SK-N-SH (cell line): ENCODE data around the gene YAP1. TPM values are rescaled to one million over a fixed set of nuclear protein-coding genes. Genes with fewer than 3 reads are reported as not detected.
"Not testable (repeated sequence)": the region's sequence is repeated elsewhere in the genome, so short reads cannot be mapped to it uniquely, and the experiment has no call there.

ENCODE experiments used
- CTCF ChIA-PET: fragments of 300-600, 350-600 bp; formaldehyde crosslinking; extraction: SDS; loops from one replicate; lab custom pipeline; 2021; lab: Yijun Ruan, JAX
- POLR2A ChIA-PET: fragments of 350-600 bp; sonication (Branson Sonifier 250); formaldehyde crosslinking; extraction: SDS; loops from one replicate; lab custom pipeline; 2020; ENCODE audit warnings: antibody characterized with exemption, inconsistent platforms; lab: Yijun Ruan, JAX
- DNase-seq: peaks from one replicate; pipeline ENCODE4 v3.0.0; 2012
- H2AFZ ChIP-seq: fragments of 200-600 bp; sonication (generic); 2 replicates; pipeline ENCODE4 v1.8.1; 2016; ENCODE audit warnings: antibody characterized with exemption, mild to moderate bottlenecking, low read depth
- H3F3A ChIP-seq: fragments of 200-600 bp; sonication (generic); replicated peaks from 2 replicates; pipeline ENCODE3; 2016; ENCODE audit warnings: antibody characterized with exemption, mild to moderate bottlenecking; ENCODE audit not compliant: insufficient read depth
- H3K27ac ChIP-seq, 2 experiments: fragments of 200-500 bp in 1 of 2; fragments of 200-600 bp in 1 of 2; sonication (Bioruptor generic) in 1 of 2; sonication (generic), shearing (Covaris generic) in 1 of 2; 2 replicates each; pipeline versions ENCODE4 v1.5.1 to v1.6.1; 2014 to 2016; ENCODE audit warnings: low read depth in 2 of 2, inconsistent platforms in 1 of 2, low read length in 1 of 2, mild to moderate bottlenecking in 1 of 2, mixed read lengths in 1 of 2
- H3K27me3 ChIP-seq: fragments of 200-600 bp; sonication (generic), shearing (Covaris generic); 2 replicates; pipeline ENCODE4 v1.6.1; 2016; ENCODE audit warnings: mixed run types; ENCODE audit not compliant: insufficient read depth
- H3K36me3 ChIP-seq, 2 experiments: fragments of 200-500 bp in 1 of 2; fragments of 200-600 bp in 1 of 2; sonication (Bioruptor generic) in 1 of 2; sonication (generic) in 1 of 2; replicated peaks in 1 of 2; 2 replicates each; pipeline versions ENCODE3 to v1.5.1; 2014 to 2016; ENCODE audit warnings: low read length in 1 of 2, mild to moderate bottlenecking in 1 of 2; ENCODE audit not compliant: insufficient read depth in 2 of 2, control insufficient read depth in 1 of 2
- H3K4me1 ChIP-seq, 2 experiments: fragments of 200-500 bp in 1 of 2; fragments of 200-600 bp in 1 of 2; sonication (Bioruptor generic) in 1 of 2; sonication (generic), shearing (Covaris generic) in 1 of 2; 2 replicates each; pipeline versions ENCODE4 v1.5.1 to v1.6.1; 2014 to 2016; ENCODE audit warnings: low read depth in 1 of 2, low read length in 1 of 2, mixed run types in 1 of 2; ENCODE audit not compliant: insufficient read depth in 2 of 2, control insufficient read depth in 1 of 2
- H3K4me2 ChIP-seq: fragments of 200-600 bp; sonication (generic), shearing (Covaris generic); 2 replicates; pipeline ENCODE4 v1.6.1; 2017; ENCODE audit warnings: mixed run types
- H3K4me3 ChIP-seq, 2 experiments: fragments of 200-500 bp in 1 of 2; fragments of 200-600 bp in 1 of 2; sonication (Bioruptor generic) in 1 of 2; sonication (generic), shearing (Covaris generic) in 1 of 2; 2 replicates each; pipeline versions ENCODE4 v1.5.1 to v1.8.1; 2014 to 2016; ENCODE audit warnings: low read depth in 2 of 2, inconsistent platforms in 1 of 2, low read length in 1 of 2, mild to moderate bottlenecking in 1 of 2, mixed read lengths in 1 of 2, moderate library complexity in 1 of 2
- H3K79me2 ChIP-seq: fragments of 200-600 bp; sonication (generic); 2 replicates; pipeline ENCODE4 v1.8.1; 2017; ENCODE audit warnings: mild to moderate bottlenecking; ENCODE audit not compliant: insufficient read depth
- H3K9ac ChIP-seq: fragments of 200-600 bp; sonication (generic); 2 replicates; pipeline ENCODE4 v1.6.1; 2017; ENCODE audit warnings: mixed run types
- H3K9me2 ChIP-seq: fragments of 200-600 bp; sonication (generic); 2 replicates; pipeline ENCODE4 v1.6.1; 2017; ENCODE audit warnings: mixed run types
- H3K9me3 ChIP-seq: fragments of 200-600 bp; sonication (generic); 2 replicates; pipeline ENCODE4 v1.6.1; 2017; ENCODE audit warnings: mixed run types, mild to moderate bottlenecking, moderate library complexity
- H4K20me1 ChIP-seq: fragments of 200-600 bp; sonication (generic); 2 replicates; pipeline ENCODE4 v1.6.1; 2017; ENCODE audit warnings: mild to moderate bottlenecking, mixed run types; ENCODE audit not compliant: insufficient read depth
- CHD2 ChIP-seq: fragments of 150-350 bp; IDR thresholded peaks from 2 replicates; pipeline ENCODE4 v1.6.1; 2018; ENCODE audit warnings: low read length; ENCODE audit not compliant: partially characterized antibody
- EP300 ChIP-seq, 2 experiments: IDR thresholded peaks; 2 replicates each; pipeline versions ENCODE4 v1.4.0 to v1.6.1; 2012; ENCODE audit warnings: borderline replicate concordance in 1 of 2, low read depth in 1 of 2, low read length in 1 of 2
- FOSL2 ChIP-seq: IDR thresholded peaks from 2 replicates; pipeline ENCODE4 v1.4.0; 2012; ENCODE audit warnings: low read depth, mild to moderate bottlenecking, moderate library complexity, borderline replicate concordance
- FOXM1 ChIP-seq: IDR thresholded peaks from 2 replicates; pipeline ENCODE4 v1.4.0; 2012; ENCODE audit warnings: low read depth, mild to moderate bottlenecking
- JUND ChIP-seq: IDR thresholded peaks from 2 replicates; pipeline ENCODE4 v1.4.0; 2012
- SIN3A ChIP-seq: IDR thresholded peaks from 2 replicates; pipeline ENCODE4 v1.6.1; 2012; ENCODE audit warnings: low read depth, mild to moderate bottlenecking, low read length, moderate library complexity, borderline replicate concordance
- TCF12 ChIP-seq: IDR thresholded peaks from 2 replicates; pipeline ENCODE4 v1.4.0; 2012
- TEAD4 ChIP-seq: IDR thresholded peaks from 2 replicates; pipeline ENCODE4 v1.4.0; 2012; ENCODE audit warnings: mild to moderate bottlenecking, borderline replicate concordance; ENCODE audit not compliant: insufficient read depth
- YY1 ChIP-seq: IDR thresholded peaks from 2 replicates; pipeline ENCODE4 v1.4.0; 2012; ENCODE audit warnings: low read depth, mild to moderate bottlenecking
- WGBS: methylation state at CpG from one replicate; pipeline ENCODE4 v1.1.6; 2017; ENCODE audit warnings: low lambda C conversion rate; 5-methylcytosine and 5-hydroxymethylcytosine counted together
- polyA plus RNA-seq, 3 experiments: library from polyadenylated mRNA; depleted of rRNA; stranded (reverse); fragments of >200 nt; gene quantifications; 2 replicates each; pipeline ENCODE4 v1.2.3, GENCODE V29; 2012
- TF ChIP-seq, protein P1 (sequence below): IDR thresholded peaks from 2 replicates; pipeline ENCODE4 v1.6.1; 2012; ENCODE audit warnings: mild to moderate bottlenecking, low read depth, low read length, moderate library complexity
- TF ChIP-seq, protein P2 (sequence below): IDR thresholded peaks from 2 replicates; pipeline ENCODE4 v1.4.0; 2012; ENCODE audit warnings: low read depth, borderline replicate concordance
- TF ChIP-seq, protein P3 (sequence below): IDR thresholded peaks from 2 replicates; pipeline ENCODE4; 2012

Gene YAP1
- polyA plus RNA-seq, 1 of the 3 experiments (the other 2 are of a cell fraction) = 53.2 TPM

DNA sequence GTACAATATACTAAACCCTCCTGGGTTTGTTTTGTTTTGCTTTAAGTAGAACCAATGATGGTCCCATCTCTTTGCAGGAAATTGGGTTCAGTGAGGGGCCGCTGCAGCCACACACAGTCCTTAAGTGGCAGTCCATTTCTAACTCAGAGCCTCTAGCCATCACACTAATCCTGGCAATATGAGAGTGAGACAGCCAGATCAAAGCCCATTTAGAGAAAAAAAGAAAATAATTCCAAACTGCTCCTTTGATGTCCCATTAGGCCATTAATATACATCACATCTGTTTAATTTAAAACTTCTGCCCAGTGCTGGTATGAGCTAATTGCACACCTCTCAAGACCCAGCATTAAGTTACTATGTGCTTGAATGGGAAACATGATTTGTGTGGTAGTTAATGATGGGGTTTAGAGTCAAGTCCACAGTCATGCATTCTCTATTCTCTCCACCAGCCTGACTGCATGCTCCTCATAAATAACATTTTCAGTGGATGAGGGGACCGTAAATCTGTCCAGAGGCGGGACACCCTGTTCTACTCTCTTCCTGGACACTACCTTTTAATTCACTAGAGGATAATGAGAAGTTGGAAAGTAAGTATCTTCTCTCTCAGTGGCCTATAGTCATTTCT, 153.2 kb downstream of the YAP1 start (continued):
- TF ChIP-seq, protein P1, sequence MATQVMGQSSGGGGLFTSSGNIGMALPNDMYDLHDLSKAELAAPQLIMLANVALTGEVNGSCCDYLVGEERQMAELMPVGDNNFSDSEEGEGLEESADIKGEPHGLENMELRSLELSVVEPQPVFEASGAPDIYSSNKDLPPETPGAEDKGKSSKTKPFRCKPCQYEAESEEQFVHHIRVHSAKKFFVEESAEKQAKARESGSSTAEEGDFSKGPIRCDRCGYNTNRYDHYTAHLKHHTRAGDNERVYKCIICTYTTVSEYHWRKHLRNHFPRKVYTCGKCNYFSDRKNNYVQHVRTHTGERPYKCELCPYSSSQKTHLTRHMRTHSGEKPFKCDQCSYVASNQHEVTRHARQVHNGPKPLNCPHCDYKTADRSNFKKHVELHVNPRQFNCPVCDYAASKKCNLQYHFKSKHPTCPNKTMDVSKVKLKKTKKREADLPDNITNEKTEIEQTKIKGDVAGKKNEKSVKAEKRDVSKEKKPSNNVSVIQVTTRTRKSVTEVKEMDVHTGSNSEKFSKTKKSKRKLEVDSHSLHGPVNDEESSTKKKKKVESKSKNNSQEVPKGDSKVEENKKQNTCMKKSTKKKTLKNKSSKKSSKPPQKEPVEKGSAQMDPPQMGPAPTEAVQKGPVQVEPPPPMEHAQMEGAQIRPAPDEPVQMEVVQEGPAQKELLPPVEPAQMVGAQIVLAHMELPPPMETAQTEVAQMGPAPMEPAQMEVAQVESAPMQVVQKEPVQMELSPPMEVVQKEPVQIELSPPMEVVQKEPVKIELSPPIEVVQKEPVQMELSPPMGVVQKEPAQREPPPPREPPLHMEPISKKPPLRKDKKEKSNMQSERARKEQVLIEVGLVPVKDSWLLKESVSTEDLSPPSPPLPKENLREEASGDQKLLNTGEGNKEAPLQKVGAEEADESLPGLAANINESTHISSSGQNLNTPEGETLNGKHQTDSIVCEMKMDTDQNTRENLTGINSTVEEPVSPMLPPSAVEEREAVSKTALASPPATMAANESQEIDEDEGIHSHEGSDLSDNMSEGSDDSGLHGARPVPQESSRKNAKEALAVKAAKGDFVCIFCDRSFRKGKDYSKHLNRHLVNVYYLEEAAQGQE = no peak
- TF ChIP-seq YY1 (no peak), TCF12 (no peak), JUND (no peak), CHD2 (no peak), SIN3A (no peak)
- TF ChIP-seq, protein P2, sequence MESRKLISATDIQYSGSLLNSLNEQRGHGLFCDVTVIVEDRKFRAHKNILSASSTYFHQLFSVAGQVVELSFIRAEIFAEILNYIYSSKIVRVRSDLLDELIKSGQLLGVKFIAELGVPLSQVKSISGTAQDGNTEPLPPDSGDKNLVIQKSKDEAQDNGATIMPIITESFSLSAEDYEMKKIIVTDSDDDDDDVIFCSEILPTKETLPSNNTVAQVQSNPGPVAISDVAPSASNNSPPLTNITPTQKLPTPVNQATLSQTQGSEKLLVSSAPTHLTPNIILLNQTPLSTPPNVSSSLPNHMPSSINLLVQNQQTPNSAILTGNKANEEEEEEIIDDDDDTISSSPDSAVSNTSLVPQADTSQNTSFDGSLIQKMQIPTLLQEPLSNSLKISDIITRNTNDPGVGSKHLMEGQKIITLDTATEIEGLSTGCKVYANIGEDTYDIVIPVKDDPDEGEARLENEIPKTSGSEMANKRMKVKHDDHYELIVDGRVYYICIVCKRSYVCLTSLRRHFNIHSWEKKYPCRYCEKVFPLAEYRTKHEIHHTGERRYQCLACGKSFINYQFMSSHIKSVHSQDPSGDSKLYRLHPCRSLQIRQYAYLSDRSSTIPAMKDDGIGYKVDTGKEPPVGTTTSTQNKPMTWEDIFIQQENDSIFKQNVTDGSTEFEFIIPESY = no peak
- TF ChIP-seq, protein P3, sequence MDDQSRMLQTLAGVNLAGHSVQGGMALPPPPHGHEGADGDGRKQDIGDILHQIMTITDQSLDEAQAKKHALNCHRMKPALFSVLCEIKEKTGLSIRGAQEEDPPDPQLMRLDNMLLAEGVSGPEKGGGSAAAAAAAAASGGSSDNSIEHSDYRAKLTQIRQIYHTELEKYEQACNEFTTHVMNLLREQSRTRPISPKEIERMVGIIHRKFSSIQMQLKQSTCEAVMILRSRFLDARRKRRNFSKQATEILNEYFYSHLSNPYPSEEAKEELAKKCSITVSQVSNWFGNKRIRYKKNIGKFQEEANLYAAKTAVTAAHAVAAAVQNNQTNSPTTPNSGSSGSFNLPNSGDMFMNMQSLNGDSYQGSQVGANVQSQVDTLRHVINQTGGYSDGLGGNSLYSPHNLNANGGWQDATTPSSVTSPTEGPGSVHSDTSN = no peak

DNA sequence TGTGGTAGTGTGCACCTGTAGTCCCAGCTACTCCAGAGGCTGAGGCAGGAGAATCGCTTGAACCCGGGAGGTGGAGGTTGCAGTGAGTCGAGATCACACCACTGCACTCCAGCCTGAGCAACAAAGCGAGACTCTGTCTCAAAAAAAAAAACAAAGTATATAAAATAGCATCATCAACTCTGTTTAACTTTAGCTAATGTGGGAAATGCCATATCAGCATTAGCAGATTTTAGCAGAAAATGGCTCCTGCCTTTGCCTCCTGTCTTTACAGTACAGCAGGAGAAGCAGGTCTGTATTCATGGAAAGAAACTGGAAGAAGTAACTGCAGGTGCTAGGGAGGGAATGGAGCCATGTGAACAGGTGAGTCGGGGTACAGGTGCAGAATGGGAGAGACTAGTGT, 154.5 kb downstream of the YAP1 start:
- H3K27me3 ChIP-seq, H3K9ac ChIP-seq, H4K20me1 ChIP-seq, H3K27ac ChIP-seq, DNase-seq, H3K79me2 ChIP-seq, H2AFZ ChIP-seq, POLR2A ChIA-PET, H3K9me2 ChIP-seq, H3K36me3 ChIP-seq, H3K4me3 ChIP-seq, H3K4me2 ChIP-seq, H3K9me3 ChIP-seq: not testable (repeated sequence)
- Histone ChIP-seq H3K4me1 (peaks cover 6 to 22% of the 10 kb centered on the region in 2 experiments), H3F3A (peaks cover 42% of the 10 kb centered on the region)
- CTCF ChIA-PET = interaction anchor here (1.3 kb wide), 1 partner anchor 15 kb away, joined by 3 read pairs; no protein-coding TSS in a partner anchor
- 82% methylated on average over 5 of the region's 5 CpGs for WGBS

DNA sequence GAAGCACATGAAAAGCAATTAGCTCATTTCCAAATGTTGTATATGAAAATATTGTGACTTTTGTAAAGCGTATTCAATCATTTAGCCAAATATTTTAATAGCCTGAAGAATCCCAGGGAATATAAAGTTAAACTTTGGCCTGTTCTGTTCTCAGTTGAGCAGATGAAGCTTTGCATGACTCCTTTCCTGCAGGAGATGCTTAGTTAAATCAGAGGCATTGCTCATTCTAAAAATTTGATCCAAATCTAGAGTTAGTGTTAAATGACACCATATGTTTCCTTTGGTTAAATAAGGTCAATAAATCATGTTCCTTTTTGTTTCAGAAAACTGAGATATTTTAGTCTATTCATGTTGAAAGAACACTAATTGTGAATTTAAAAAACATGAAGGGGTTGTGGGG, 155.9 kb downstream of the YAP1 start:
- H3K4me3 ChIP-seq = no peak overlapping the region
- H3K4me1 ChIP-seq = peaks cover 6 to 32% of the 10 kb centered on the region in 2 experiments
- peak overlapping the region; percentile 17 to 77; a peak in 2 of 4 replicates for H3K27ac ChIP-seq
- no peak overlapping the region for H2AFZ ChIP-seq
- no peaks in the 10 kb centered on the region for H3K9me3 ChIP-seq
- WGBS = 54% methylated on average over 1 of the region's 1 CpG
- CTCF ChIA-PET = no interaction called here
- H4K20me1 ChIP-seq = no peaks in the 10 kb centered on the region
- H3K4me2 ChIP-seq = peak overlapping the region; percentile 28; the same call in 1 of the 2 replicates
- H3K36me3 ChIP-seq = no peaks in the 10 kb centered on the region
- TF ChIP-seq EP300 (IDR thresholded peaks at IDR 0.05; ENCODE audit: borderline replicate concordance in 1 of 2, low read depth in 1 of 2, low read length in 1 of 2) (0 out of 4 replicates have a peak, but pooled peaks have one; percentile 21 to 24), TEAD4 (no peak), FOSL2 (no peak), JUND (0 out of 2 replicates have a peak, but pooled peaks have one; percentile 30), FOXM1 (no peak), YY1 (no peak), TCF12 (peak; percentile 76)
- TF ChIP-seq, protein P3 = peak; percentile 59
- H3K79me2 ChIP-seq = no peaks in the 10 kb centered on the region
- no peaks in the 10 kb centered on the region for H3K9me2 ChIP-seq
- no peak overlapping the region for H3K9ac ChIP-seq
- POLR2A ChIA-PET = no interaction called here
- H3K27me3 ChIP-seq = no peaks in the 10 kb centered on the region
- H3F3A ChIP-seq = peaks cover 43% of the 10 kb centered on the region
- no peak for DNase-seq
